Ovary (tissue), 9 donors: ENCODE measurements around the gene MAN1B1. TPM values are rescaled to one million over a fixed set of nuclear protein-coding genes. Genes with fewer than 3 reads are reported as not detected.

Experiments used
- DNase-seq, 5 donors: peaks; one replicate each; pipeline ENCODE4 v3.0.0-alpha.2; 2019 to 2020
- H3K27ac ChIP-seq, 2 donors: fragments of 200-600 bp; one replicate each; pipeline versions ENCODE4 v1.5.1 to v1.8.0; 2019 to 2022
- H3K27me3 ChIP-seq: fragments of 200-600 bp; one replicate; pipeline ENCODE4 v1.8.0; 2022
- H3K36me3 ChIP-seq: fragments of 200-600 bp; sonication (generic); one replicate; pipeline ENCODE4 v1.5.1; 2019
- H3K4me1 ChIP-seq: one replicate; pipeline ENCODE4 v1.8.1; 2013; ENCODE audit warnings: mild to moderate bottlenecking, moderate library complexity; ENCODE audit not compliant: insufficient read depth
- H3K4me3 ChIP-seq: fragments of 200-600 bp; sonication (generic); one replicate; pipeline ENCODE4 v1.5.1; 2017
- H3K9me3 ChIP-seq, 2 donors: fragments of 200-600 bp in 1 of 2; sonication (generic) in 1 of 2; one replicate each; pipeline versions ENCODE4 v1.5.1 to v1.8.1; 2013 to 2019; ENCODE audit warnings: mild to moderate bottlenecking in 1 of 2, moderate library complexity in 1 of 2
- CTCF ChIP-seq, 3 donors: fragments of 450-650 bp in 2 of 3; fragments of 200-600 bp in 1 of 3; IDR thresholded peaks; one replicate each; pipeline versions ENCODE4 v1.5.1 to v1.8.0; 2016 to 2022; ENCODE audit warnings: antibody characterized with exemption in 3 of 3, mild to moderate bottlenecking in 1 of 3
- EP300 ChIP-seq: sonication (generic); formaldehyde crosslinking; IDR thresholded peaks from one replicate; pipeline ENCODE4 v1.6.1; 2017; ENCODE audit warnings: antibody characterized with exemption
- POLR2A ChIP-seq: fragments of 450-650 bp; IDR thresholded peaks from one replicate; pipeline ENCODE4 v1.6.1; 2017; ENCODE audit warnings: antibody characterized with exemption, mild to moderate bottlenecking, moderate library complexity
- WGBS, 3 donors: extraction: QIAGEN DNeasy Blood & Tissue Kit in 1 of 3; methylation state at CpG; one replicate each; pipeline versions ENCODE4 v1.1.5 to v1.1.7; 2013 to 2017; 5-methylcytosine and 5-hydroxymethylcytosine counted together
- intact Hi-C, 4 donors: fragments of 100-400 bp; cut with DNase I; formaldehyde crosslinking; loops; one replicate each; pipeline versions ENCODE4 v1.11.0 to v1.15.1; 2022 to 2023
- polyA plus RNA-seq, 2 donors: library from polyadenylated mRNA; stranded (reverse); fragments of 200-250 nt in 1 of 2; fragments of 350-450 nt in 1 of 2; fragmentation: Illumina TruSeq in 1 of 2; extraction: RNeasy Lipid Tissue Mini Kit (QIAGEN cat#74804) in 1 of 2; gene quantifications; one replicate each; pipeline ENCODE4 v1.2.3, GENCODE V29; 2013 to 2014
- total RNA-seq, 7 donors: library from RNA; depleted of rRNA in 2 of 7; stranded (reverse); fragments of >200 nt in 2 of 7; fragmentation: NEBNext Ultra II Directional in 3 of 7; extraction: Animal tissue kit (Norgen Biotek cat#: 25700) in 3 of 7; gene quantifications; one replicate each; pipeline versions ENCODE4 v1.1.0 to v1.2.4, GENCODE V29; 2016 to 2023
- donor health status: DM: no; HTN: no; CAD: no; lungs with moderate emphysema.
- donor health status: DM: no; HTN: no; CAD: no.
- donor health status: Bipolar disorder and iron deficiency.
- donor health status: DM: yes; HTN: yes; CAD: no.
- donor health status: DM: no; HTN: no; CAD: no.
- donor health status: DM: yes; HTN: yes; CAD: no.

The MAN1B1 gene
- total and polyA plus RNA-seq, 9 donors = 30.2 to 109 (median 39.7) TPM

DNA sequence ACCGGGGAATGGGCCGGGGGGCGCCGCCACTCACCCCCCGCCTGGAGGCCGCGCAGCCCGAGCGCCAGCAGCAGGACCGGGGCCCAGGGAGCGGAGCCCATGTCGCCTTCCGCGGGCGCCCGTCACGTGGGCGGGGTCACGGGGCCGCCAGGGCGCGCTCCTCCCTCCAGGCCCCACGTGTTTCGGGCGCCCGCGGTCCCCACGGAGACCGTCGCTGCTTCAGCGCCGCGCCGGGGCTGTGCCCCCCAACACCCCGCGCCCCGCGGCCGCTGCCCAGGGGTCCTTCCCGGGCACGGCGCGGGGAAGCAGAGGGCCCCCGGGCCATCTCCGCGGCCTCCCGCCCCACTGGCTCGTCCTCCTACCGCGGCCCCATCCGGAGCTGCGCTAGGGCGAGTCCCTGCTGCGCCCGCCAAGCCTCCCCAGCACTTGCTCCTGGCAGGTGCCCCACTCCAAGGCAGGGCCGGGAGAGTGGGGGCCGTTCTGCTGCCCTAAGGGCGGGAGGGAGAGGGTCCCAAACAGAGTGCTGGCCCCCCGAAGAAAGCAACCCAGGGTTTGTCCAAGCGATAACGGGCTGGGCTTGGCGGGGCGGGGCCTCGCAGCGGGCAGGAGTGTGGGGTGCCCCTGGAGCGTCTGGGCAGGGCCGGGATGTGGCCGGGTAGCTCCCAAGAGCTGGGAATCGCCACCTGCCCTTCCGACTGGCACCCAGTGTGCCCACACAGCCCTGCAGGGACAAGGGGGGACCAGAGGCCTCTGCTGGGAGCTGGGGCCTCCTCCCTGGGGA, 28.0 kb downstream of the MAN1B1 start, which contains the start of gene DPP7:
TSS of gene DPP7 (minus strand) at position 121 of the 781 bp plus-strand sequence. CDS start at position 101, 20 bp downstream.
- intact Hi-C loops = loop anchor here in 3 of 4 donors (5.0 to 10.0 kb wide), 2 partner anchors 112 to 120 kb away; partner anchors contain the start of genes CYSRT1 (in 2 of the 3), RNF224 (in 2 of the 3) and SLC34A3 (in 1 of the 3)
- DNase-seq = peak; percentile 65 to 79 (median 67)
- WGBS, 3 donors = 6 to 12% (median 9%) methylated on average over 41 to 70 of the region's 70 CpGs

DNA sequence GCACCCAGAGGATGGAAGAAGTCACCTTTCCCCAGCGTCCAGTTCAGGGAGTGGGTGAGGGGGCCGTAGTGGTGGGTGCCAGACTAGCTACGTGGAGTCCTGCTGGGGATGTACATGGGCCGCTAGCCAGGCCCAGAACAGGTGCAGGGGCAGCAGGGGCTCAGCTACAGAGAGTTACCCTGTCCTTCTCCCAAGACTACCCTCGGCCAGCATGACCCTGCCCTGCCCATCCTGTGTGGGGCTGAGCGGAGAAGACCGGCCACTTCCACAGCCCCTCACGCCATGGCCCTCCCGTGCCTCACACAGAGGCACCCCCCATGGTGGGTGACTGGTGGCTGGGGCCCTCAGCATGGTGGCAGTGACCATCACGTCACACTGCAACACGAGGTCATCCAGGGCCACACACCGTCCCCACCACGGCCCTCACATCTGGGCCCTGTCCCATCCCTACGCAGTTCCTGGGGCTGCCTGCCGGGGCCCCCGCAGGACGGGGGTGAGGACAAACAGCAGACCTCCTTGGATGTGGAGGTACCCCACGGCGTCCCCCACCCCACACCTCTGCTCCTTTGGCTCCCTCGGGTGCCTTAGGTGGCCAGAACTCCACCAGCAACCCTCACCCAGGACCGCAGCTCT, 28.7 kb downstream of the MAN1B1 start:
- Histone ChIP-seq H3K9me3 (no peaks in the 10 kb centered on the region), H3K27ac (no peak overlapping the region), H3K27me3 (no peaks in the 10 kb centered on the region), H3K36me3 (no peaks in the 10 kb centered on the region), H3K4me1 (peaks cover 4% of the 10 kb centered on the region), H3K4me3 (no peak overlapping the region)
- TF ChIP-seq EP300 (no peak), CTCF (IDR thresholded peaks at IDR 0.05) (no peak), POLR2A (no peak)
- 72 to 80% (median 75%) methylated on average over 20 to 21 of the region's 21 CpGs for WGBS, 3 donors
- intact Hi-C loops = loop anchor here in 3 of 4 donors (5.0 to 10.0 kb wide), 2 partner anchors 112 to 119 kb away; partner anchors contain the start of genes CYSRT1 (in 2 of the 3), RNF224 (in 2 of the 3) and SLC34A3 (in 1 of the 3)
- no peak for DNase-seq

More for the DNA sequence above, 28.0 kb downstream of the MAN1B1 start, which contains the start of gene DPP7:
- Histone ChIP-seq H3K27me3 (no peaks in the 10 kb centered on the region), H3K4me3 (peak within 1 kb of the TSS; percentile 58), H3K4me1 (peaks cover 4% of the 10 kb centered on the region), H3K27ac (no peak within 1 kb of the TSS), H3K9me3 (no peaks in the 10 kb centered on the region), H3K36me3 (no peaks in the 10 kb centered on the region)
- TF ChIP-seq CTCF (IDR thresholded peaks at IDR 0.05) = no peak
- TF ChIP-seq EP300 = no peak
- no peak for TF ChIP-seq POLR2A

GRCh38 chr9:137116027-137116507, 29.3 kb downstream of the MAN1B1 start:
- H3K9me3 ChIP-seq = no peaks in the 10 kb centered on the region
- no peaks in the 10 kb centered on the region for H3K27me3 ChIP-seq
- WGBS, 3 donors = 32 to 46% (median 40%) methylated on average over 6 of the region's 6 CpGs
- H3K27ac ChIP-seq = peak overlapping the region in 1 of 2 donors; percentile 8
- peaks cover 4% of the 10 kb centered on the region for H3K4me1 ChIP-seq
- H3K4me3 ChIP-seq = no peak overlapping the region
- no peaks in the 10 kb centered on the region for H3K36me3 ChIP-seq
- TF ChIP-seq POLR2A (no peak), EP300 (no peak), CTCF (IDR thresholded peaks at IDR 0.05) (no peak)
- peak in 1 of 5 donors; percentile 63 for DNase-seq
- intact Hi-C loops = loop anchor here in 3 of 4 donors (5.0 to 10.0 kb wide), 2 partner anchors 111 to 119 kb away; partner anchors contain the start of genes CYSRT1 (in 2 of the 3), RNF224 (in 2 of the 3) and SLC34A3 (in 1 of the 3)

DNA sequence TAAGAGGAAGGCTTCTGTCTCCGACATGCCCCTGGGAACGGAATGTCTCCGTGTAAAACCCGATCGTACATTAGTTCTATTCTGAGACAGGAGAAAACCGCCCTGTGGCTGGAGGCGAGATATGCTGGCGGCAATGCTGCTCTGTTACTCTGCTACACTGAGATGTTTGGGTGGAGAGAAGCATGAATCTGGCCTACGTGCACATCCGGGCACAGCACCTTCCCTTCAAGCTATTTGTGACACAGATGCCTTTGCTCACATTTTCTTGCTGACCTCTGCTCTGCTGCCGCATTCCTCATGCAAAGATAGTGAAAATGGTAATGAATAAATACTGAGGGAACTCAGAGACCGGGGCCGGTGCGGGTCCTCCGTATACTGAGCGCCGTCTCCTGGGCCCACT, 29.9 kb downstream of the MAN1B1 start:
- H3K36me3 ChIP-seq = no peaks in the 10 kb centered on the region
- DNase-seq = no peak
- no peaks in the 10 kb centered on the region for H3K27me3 ChIP-seq
- H3K27ac ChIP-seq = no peak overlapping the region
- H3K9me3 ChIP-seq = no peaks in the 10 kb centered on the region
- H3K4me1 ChIP-seq = peaks cover 4% of the 10 kb centered on the region
- TF ChIP-seq POLR2A = no peak
- H3K4me3 ChIP-seq = no peak overlapping the region
- intact Hi-C loops = loop anchor here in 3 of 4 donors (5.0 to 10.0 kb wide), 2 partner anchors 111 to 118 kb away; partner anchors contain the start of genes CYSRT1 (in 2 of the 3), RNF224 (in 2 of the 3) and SLC34A3 (in 1 of the 3)
- WGBS, 3 donors = 9 to 17% (median 10%) methylated on average over 17 of the region's 17 CpGs
